Colon (tissue), 2 donors: ENCODE measurements around the gene GBP3.
"Not testable (repeated sequence)": the region's sequence is repeated elsewhere in the genome, so short reads cannot be mapped to it uniquely, and the experiment has no call there.

Experiments
- FAIRE-seq: peaks from 2 replicates; lab custom pipeline; 2012; peaks lifted over from hg19 to GRCh38; lab: Jason Lieb, UNC
- donor health status: control.
- donor health status: control.

GBP3 gene

DNA sequence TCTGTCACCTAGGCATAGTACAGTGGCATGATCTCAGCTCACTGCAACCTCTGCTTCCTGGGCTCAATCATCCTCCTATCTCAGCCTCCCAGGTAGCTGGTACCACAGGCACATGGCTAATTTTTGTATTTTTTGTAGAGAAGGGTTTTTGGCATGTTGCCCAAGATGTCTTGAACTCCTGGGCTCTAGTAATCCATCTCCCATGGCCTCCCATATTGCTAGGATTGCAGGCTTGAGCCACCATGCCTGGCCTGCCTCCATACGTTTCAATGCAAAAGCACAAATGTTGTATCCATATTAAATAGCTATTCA, 17.6 kb upstream of the GBP3 start:
- no peak for FAIRE-seq

DNA sequence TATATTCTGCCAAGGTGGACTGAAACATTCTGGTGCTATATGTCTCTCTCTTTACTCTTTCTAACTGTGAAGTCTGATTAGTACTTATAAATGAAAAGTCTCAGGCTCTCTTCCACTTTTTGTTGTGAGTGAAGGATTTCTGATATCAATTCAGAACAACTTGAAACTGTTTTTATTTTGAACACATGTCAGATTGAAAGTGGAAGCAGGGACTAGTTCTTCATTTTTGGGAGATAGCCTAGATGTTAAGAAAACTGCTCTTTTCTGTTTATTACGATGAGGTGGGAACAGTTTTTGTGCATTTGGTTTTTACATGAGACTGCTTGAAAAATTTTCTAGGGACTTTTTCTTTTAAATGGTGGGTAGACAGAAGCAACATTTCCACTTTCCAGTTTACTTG, 14.5 kb upstream of the GBP3 start:
- FAIRE-seq, result no peak

DNA sequence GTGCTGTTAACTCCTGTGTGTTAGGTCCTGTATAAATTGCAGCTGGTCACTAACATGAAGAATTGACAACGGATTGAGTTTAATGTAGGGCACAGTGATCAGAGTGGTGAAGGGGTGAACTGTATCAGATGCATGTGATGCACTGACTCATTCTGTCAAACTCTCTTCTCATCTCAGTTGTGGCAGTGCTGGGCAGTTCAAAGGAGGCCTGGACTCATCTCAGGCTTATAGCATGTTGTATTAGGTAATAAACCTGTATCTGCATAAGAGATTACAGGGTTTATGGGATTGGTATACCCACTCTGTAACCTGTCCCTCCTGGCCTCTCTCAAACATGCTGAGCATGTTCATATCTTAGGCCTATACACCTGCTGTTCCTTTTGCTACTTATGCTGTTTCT, 12.4 kb upstream of the GBP3 start:
- no peak for FAIRE-seq

DNA sequence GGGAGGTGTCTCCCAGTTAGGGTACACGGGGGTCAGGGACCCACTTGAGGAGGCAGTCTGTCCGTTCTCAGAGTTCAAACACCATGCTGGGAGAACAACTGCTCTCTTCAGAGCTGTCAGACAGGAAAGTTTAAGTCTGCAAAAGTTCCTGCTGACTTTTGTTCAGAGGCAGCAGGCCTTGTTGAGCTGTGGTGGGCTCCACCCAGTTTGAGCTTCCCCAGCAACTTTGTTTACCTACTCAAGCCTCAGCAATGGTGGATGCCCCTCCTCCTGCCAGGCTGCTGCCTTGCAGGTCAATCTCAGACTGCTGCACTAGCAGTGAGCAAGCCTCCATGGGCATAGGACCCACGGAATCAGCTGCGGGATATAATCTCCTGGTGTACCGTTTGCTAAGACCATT, 11.3 kb upstream of the GBP3 start:
- FAIRE-seq, result not testable (repeated sequence)

DNA sequence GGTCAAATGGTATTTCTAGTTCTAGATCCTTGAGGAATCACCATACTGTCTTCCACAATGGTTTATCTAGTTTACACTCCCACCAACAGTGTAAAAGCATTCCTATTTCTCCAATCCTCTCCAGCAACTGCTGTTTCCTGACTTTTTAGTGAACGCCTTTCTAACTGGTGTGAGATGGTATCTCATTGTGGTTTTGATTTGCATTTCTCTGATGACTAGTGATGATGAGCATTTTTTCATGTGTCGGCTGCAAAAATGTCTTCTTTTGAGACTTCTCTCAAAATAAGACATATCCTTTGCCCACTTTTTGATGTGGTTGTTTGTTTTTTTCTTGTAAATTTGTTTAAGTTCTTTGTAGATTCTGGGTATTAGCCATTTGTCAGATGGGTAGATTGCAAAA, 6.4 kb upstream of the GBP3 start:
- FAIRE-seq, result not testable (repeated sequence)

DNA sequence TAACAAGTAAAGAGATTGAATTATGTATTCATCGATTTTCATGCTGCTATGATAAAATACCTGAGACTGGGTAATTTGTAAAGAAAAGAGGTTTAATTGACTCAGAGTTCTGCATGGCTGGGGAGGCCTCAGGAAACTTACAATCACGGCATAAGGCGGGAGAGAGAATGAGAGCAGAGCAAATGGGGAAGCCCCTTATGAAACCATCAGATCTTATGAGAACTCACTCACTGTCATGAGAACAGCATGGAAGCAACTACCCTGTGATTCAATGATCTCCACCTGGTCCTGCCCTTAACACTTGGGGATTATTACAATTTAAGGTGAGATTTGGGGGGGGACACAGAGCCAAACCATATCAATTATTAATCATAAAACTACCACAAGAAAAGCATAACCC, 3.3 kb upstream of the GBP3 start:
- no peak for FAIRE-seq

DNA sequence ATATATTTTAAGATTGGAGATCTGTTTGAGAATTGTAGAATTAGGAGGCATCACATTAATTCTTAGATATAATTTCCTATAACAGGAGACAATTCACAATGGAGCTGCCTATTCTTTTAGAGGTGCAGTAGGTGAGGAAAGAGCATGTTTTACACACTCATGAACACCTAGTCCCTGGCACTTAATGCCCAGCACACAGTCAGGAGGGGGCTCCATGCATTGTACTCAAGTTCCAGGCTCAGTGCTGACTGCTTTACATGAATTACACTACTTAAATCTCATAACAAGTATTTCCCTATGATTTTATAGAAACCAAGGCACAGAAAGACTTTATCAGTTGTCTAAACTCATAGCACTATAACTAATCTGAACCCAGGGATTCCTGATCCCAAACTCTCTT, 360 bp upstream of the GBP3 start:
- FAIRE-seq, result no peak

DNA sequence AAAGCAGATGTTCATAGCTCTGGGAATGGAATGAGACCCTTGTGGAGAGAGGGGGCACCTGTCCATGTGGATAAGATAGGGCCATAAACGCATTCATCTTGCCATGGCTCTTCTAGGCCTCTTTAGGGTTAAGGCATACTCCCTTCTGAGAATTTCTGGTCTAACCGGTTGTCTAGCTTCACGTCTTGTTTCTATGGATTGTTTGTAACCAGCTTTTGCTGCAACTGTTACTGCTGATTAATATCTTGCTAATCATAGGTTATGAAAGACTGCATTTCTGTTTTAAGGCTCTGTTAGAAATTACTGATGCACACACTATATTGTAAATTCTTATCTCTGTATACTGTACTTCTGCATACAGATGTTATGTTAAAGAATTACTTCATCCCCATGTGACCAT, 4.3 kb downstream of the GBP3 start:
- FAIRE-seq, result not testable (repeated sequence)

DNA sequence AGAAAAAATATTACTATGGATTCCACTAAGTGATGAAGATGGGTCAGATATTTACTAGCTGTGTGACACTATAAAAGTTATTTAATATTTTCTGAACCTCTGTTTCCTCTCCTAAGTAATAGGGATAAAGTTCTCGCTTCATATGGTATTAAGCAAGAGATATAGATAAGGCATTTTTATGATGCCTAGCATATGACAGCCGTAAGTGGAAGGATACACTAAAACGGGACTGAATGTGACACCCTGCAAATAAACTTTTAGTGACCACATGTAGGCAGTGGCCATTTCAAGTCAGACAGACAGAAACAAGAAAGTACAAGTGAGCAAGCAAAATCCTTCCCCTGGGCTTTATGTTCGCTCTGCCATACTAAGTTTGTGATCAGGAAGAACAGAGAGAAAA, 14.2 kb downstream of the GBP3 start:
- FAIRE-seq, result no peak

DNA sequence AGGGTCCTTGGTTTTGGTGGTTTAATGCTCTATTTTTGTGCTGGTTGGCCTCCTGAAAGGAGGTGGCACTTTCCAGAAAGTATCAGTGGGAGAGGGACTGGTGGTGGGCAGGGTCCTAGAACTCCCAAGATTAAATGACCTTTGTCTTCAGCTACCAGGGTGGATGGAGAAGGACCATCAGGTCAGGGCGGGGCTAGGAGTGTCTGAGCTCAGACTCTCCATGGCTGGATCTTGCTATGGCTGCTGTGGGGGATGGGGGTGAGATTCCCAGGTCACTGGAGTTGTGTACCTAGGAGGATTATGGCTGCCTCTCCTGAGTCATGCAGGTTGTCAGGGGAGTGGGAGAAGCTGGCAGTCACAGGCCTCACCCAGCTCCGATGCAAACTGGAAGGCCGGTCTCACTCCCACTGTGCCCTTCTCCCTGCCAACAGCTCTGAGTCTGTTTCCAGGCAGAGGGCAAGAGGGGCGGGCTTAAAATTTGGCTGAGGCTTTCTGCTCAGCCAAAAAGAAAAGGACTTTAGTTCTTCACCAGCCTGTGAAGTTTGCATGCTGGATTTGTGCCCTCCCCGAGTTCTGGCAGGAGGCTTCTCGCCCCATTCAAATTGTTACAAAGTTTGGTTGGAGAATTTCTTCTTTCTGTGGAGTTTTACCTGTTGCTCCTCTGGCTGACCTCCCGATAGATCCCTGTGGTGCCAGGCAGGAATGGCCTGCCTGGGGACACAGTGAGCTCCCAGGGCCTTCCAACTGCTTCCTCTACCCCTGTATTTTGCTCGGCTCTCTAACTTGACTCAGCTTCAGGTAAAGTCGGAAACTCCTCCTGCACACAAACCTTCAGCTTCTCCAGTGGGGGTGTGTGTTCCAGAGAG, 17.1 kb downstream of the GBP3 start:
- no peak for FAIRE-seq

DNA sequence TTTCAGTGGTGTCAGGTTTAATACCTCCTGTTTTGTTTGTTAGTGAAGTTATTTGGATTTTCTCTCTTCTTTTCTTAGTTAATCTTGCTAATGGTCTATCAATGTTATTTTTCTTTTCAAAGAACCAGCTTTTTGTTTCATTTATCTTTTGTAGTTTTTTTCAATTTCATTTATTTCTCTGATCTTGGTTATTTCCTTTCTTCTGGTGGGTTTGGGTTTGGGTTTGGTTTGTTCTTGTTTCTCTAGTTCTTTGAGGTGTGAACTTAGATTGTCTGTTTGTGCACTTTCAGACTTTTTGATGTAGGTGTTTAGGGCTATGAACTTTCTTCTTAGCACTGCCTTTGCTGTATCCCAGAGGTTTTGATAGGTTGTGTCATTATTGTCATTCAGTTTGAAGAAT, 20.5 kb downstream of the GBP3 start:
- FAIRE-seq, result not testable (repeated sequence)

DNA sequence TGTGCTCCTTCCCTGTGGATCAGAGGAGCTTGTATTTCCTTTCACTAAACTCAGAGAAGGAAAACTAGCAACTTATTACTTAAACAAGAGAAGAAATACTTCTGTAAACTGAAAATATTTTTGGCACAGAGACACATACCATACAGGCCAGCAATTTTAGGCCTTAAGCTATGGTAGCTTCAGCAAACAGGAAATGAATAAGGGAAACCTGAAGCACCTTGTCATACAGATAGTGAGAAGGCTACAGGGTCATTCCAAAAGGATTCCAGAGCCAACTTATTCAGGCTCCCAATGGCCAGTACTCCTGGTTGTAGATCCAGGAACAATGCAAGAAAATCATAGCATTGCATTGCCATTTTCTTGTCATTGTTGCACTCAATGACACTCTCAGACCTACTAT, 21.2 kb downstream of the GBP3 start:
- no peak for FAIRE-seq

DNA sequence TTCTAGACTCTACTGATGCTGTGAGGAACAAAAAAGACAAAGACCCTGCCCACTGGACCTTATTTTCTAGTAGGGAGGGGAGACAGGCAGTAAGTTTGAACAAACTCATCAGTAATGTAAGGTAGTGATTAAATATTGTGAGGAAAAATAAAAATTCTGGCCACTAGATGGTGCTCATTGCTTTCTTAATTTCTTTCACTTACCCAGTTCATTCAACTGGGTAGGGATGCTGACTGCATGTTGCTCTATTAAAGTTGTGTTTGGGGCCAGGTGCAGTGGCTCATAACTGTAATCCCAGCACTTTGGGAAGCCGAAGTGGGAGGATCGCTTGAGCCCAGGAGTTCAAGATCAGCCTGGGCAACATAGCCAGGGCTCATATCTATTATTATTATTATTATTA, 23.9 kb downstream of the GBP3 start:
- peak; percentile 73 for FAIRE-seq

DNA sequence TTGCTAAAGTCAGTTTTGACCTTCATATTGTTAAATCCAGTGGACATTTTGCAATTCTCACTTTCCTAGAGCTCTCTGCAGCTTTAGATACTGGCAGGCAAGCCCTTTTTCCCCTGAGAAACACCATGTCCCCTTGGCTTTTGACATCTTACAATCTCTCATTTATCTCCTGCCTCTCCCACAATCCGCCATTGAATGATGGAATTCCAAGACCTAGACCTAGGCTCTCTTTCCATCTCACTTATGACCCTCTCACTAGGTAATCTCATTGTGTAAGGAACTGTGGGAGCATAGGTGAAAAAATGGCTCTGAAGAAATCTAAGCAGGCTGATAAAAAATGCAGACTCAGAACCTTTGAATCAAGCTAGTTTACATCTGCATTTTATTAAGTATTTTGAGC, 32.2 kb downstream of the GBP3 start:
- FAIRE-seq, result no peak

DNA sequence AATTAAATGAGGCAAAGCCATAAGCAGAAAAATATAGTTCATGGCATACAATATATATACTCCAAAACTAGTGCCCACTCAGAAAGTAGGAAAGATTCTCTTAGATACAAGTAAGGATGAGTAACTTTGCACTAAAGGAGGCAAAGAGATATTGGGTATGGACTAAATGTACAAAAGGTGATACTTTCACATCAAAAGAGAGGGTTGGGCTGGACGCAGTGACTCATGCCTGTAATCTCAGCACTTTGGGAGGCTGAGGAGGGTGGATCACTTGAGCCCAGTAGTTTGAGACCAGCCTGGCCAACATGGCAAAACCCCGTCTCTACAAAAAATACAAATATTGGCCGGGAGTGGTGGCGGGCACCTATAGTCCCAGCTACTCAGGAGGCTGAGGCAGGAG, 37.0 kb downstream of the GBP3 start:
- FAIRE-seq, result no peak

DNA sequence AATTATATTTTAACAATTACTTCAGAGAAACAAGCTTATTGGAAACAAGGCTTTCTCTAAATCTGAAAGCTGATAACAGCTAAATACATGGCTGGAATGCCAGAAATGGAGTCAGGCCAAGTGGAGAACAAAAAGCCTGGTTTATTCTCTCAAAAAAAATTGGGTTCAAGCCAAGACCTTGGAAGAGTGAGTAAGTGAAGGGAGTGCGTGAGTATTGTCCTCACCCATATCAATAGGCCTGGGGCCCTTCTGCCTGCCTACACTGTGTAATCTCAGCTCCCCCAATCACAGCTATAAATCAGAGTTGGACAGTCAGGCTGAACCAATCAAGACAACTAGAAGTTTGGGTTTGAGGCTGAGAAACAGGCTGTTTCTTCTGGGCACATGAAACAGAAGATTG, 37.6 kb downstream of the GBP3 start:
- no peak for FAIRE-seq

DNA sequence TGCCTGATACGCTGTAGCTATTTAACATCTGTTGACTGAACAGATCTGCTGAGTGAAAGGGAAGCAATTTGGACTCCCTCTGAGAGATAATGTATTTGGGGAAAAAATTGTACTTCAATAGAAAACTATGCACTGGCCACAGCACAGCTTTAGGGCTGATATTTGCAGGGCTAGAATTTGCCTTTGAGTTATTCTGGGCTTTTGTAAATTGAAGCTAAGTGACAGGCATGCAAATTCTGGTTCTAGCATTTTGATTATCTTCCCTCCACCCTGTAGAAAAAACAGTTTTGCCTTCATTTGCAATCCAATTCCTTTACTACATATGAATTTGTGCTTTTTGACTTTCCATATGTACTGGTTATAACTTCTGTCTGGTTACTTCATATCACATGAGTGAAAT, 38.1 kb downstream of the GBP3 start:
- FAIRE-seq, result no peak

DNA sequence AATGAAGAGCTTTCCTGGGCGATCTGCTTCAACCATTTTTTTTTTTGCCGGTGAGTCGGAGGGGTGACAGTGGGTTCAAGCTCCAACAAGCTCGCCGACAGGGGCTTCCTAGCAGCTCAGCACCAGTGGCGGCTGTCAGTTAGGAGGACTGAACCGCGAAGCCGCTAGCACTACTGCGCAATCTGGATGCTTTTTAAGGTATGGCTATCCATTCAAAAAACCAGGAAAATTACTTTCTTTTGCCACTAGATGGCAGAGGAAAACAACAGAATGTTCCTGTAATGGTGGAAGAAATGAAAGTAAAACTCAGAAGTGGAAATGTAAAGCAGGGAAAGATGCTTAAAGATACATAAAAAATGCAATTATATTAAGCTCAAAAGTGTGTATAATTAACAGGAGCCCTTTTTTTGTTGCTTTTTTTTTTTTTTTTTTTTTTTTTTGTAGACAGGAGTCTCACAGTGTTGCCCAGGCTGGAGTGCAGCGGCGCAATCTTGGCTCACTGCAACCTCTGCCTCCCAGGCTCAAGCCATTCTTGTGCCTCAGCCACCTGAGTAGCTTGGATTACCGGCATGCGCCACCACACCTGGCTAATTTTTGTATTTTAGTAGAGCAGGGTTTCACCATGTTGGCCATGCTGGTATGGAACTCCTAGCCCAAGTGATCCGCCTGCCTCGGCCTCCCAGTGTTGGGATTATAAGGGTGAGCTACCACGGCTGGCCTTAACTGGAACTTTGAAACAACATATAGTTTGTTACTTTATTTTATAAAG, 38.7 kb downstream of the GBP3 start:
- FAIRE-seq, result no peak

DNA sequence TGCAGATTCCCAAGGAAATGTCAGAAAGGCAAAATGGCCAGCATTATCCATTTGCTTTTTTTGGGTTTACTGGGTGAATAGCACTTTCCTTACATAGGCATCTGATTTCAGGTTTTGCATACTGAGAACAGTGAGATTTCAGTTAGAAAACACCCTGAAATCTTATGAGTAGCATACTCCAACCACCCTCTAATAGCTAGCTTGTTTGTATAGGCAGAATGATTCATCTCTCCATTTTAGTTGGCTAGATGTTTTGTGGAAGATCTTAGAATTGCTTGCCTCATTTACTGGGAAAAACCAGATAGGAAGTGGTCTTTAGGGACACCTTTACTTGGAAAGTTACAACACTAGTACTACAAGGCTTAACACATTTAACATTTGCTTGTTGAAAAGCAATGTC, 40.6 kb downstream of the GBP3 start:
- FAIRE-seq, result no peak

DNA sequence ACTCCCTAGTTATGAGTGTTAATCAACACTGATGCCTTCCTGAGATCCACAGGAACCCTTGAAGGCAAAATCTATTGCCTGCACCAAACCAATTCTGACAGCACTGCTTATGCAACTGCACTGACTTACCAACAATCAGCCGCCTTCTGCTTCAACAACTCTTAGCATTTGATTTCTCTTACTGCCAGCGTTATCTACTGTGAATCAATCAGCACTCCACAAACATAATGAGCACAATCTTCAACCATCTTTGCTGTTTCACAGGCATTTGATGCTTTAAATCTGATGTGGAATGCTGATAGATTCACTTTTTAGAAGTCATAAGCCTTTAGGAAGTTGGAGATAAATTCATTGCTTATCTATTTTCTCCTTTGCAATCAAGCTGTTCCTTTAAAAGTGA, 41.2 kb downstream of the GBP3 start:
- not testable (repeated sequence) for FAIRE-seq

DNA sequence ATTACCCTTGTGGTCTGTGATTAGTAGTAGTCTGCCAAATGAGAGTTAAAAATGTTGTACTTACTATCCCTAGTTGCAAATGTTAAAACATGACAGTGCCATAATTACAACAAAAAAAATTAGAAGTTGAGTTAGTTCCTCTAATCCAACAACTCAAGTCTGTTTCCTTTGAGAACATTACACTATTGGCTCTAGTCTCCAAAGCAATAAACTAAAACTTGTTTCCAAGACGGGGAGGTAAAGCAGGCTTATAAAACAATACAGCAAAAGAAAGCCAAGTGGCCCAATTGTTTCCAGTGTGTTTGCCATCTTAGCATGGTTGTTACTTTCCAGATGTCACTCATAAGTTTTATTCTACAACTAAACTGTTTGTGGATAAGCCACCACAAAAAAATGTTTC, 41.8 kb downstream of the GBP3 start:
- no peak for FAIRE-seq

DNA sequence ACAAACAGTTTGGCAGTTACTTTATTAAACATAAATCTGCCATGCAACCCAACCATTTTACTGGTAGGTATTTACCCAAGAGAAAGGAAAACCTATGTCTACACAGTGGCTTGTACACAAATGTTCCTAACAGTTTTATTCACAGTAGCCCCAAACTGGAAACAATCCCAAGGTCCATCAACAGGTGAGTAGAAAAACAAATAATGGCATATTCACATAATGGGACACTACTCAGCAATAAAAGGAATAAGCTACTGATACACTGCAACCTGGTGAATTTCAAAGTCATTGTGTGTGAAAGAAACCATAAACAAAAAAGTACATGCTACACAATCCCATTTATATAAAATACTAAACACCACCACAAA, 42.9 kb downstream of the GBP3 start:
- FAIRE-seq, result no peak

DNA sequence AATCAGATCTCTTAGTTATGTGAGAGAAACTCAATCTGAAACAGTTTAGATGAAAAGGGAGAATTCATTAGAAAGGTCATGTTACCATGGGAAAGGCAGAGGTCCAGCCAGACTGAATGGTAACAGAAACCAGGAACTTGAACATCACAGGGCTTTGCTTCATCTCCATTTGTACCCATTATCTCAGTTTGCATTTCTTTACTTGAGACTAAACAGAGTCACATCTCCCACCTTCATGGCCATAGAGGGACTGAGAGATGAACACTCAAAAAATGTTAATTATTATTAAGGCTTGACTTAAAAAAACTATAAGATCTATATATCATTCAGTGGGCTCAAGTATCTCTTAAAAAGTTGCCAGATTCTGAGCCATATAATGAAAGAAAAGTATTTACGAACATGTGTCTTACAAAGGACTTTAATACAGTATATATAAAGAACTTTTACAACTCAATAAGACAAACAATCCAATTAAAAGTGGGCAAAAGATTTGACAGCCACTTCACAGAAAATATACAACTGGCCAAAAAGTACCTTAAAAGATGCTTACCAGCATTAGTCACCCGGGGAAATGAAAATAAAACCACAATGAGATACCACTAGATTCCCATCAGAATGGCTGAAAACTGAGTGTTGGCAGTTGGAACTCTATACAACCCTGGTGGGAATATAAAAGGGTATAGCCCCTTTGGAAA, 43.5 kb downstream of the GBP3 start:
- FAIRE-seq, result no peak
